ENCODE data around the gene NR4A1. TPM values are rescaled to one million over a fixed set of nuclear protein-coding genes. Genes with fewer than 3 reads are reported as not detected.
A peak's percentile ranks its signal among the peaks of the same experiment; 100 is the strongest.

Gene NR4A1
- total and polyA plus RNA-seq, 4 donors: 45.1 to 77.9 (median 62.0) TPM

DNA sequence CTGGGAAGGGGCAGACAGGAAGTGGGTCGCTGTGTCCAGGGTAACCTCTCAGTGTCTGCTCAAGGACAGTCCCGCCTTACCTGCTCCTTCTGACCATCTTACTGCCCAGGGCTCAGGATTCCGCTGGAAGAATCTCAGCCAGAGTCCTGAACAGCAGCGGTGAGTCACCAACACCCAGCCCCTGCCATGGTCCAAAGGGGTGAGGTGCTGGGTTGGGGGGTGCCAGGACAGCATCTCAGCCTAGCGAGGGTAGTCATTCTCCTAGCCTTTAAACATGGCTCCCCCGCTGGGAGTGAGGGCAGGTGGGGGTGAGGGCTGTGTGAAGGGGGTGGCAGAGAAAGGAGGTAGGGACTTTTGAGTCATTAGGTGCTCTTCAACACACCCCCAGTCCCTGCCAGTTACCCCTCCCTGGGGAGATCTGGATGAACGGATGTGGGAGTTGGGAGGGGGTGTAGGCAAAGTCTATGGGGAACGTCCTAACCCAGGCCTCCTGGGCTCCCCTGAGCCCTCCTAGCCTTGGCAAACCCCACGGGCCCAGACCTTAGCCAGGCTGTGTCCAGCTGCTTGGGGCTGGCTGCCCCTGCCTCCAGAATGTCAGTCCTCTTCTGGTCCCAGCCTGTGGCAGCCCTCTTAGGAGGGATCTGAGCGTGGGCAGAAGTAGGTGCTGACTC is 42.0 kb upstream of the NR4A1 start:
- H3K4me1 ChIP-seq (ENCODE audit: control insufficient read depth in 5 of 5, insufficient read depth in 5 of 5, low read length in 5 of 5): peaks cover 0 to 49% (median 24%) of the 10 kb centered on the region in 5 donors

DNA sequence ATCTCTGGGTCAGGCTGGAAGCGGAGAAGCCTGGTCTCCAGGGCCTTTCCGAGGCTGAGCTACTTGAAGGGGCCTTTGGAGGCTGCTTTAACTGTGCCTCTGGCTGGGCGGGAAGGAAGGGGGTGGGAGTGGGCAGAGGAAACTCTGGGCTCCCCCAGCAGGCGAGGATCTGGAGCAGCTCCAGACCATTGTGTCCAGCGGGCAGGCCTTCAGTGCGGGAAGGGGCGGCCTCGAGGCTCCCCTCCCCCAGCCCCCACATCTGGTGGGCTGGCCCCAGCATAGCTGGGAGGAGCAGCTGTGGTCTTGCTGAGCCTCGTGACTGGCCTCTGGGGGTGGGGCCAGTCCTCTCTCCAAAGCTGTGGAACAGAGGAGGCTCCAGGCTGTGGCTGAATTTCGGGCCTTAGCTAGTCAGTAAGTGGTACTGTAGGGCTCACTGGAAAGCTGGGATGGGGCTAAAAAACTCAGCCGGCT is 41.1 kb upstream of the NR4A1 start:
- peaks cover 0 to 45% (median 24%) of the 10 kb centered on the region in 5 donors for H3K4me1 ChIP-seq (ENCODE audit: control insufficient read depth in 5 of 5, insufficient read depth in 5 of 5, low read length in 5 of 5)
- H3K4me3 ChIP-seq: no peak overlapping the region
- WGBS, 2 donors: 25 to 33% methylated on average over 10 to 11 of the region's 11 CpGs
- ATAC-seq (ENCODE audit: insufficient read depth, low FRiP score) (peak; percentile 38), DNase-seq (peak; percentile 98 to 99 (median 99))
- H3K27me3 ChIP-seq (ENCODE audit: control insufficient read depth in 3 of 3, insufficient read depth in 3 of 3, low read length in 2 of 3): peaks cover 0 to 26% (median 0%) of the 10 kb centered on the region in 3 donors
- H3K36me3 ChIP-seq (ENCODE audit: control insufficient read depth in 4 of 4, insufficient read depth in 4 of 4, low read length in 4 of 4): peaks cover 0 to 28% (median 26%) of the 10 kb centered on the region in 4 donors
- TF ChIP-seq, protein P1, sequence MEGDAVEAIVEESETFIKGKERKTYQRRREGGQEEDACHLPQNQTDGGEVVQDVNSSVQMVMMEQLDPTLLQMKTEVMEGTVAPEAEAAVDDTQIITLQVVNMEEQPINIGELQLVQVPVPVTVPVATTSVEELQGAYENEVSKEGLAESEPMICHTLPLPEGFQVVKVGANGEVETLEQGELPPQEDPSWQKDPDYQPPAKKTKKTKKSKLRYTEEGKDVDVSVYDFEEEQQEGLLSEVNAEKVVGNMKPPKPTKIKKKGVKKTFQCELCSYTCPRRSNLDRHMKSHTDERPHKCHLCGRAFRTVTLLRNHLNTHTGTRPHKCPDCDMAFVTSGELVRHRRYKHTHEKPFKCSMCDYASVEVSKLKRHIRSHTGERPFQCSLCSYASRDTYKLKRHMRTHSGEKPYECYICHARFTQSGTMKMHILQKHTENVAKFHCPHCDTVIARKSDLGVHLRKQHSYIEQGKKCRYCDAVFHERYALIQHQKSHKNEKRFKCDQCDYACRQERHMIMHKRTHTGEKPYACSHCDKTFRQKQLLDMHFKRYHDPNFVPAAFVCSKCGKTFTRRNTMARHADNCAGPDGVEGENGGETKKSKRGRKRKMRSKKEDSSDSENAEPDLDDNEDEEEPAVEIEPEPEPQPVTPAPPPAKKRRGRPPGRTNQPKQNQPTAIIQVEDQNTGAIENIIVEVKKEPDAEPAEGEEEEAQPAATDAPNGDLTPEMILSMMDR (IDR thresholded peaks at IDR 0.05; ENCODE audit: control extremely low read depth, extremely low read depth): no peak
- H3K9me3 ChIP-seq (ENCODE audit: control insufficient read depth in 4 of 4, insufficient read depth in 3 of 4, low read length in 3 of 4): no peaks in the 10 kb centered on the region
- peak overlapping the region in 1 of 2 donors; percentile 77 for H3K9ac ChIP-seq (ENCODE audit: insufficient read depth in 1 of 2, low read length in 2 of 2)
- peak overlapping the region; percentile 76 to 88 for H3K27ac ChIP-seq (ENCODE audit: low read depth in 1 of 2, low read length in 1 of 2)

More for the DNA sequence above, 42.0 kb upstream of the NR4A1 start:
- 67 to 73% methylated on average over 10 of the region's 10 CpGs for WGBS, 2 donors
- Histone ChIP-seq H3K4me3 (peak overlapping the region; percentile 30), H3K36me3 (ENCODE audit: control insufficient read depth in 4 of 4, insufficient read depth in 4 of 4, low read length in 4 of 4) (peaks cover 0 to 27% (median 23%) of the 10 kb centered on the region in 4 donors), H3K9ac (ENCODE audit: insufficient read depth in 1 of 2, low read length in 2 of 2) (peak overlapping the region in 1 of 2 donors; percentile 58), H3K9me3 (ENCODE audit: control insufficient read depth in 4 of 4, insufficient read depth in 3 of 4, low read length in 3 of 4) (no peaks in the 10 kb centered on the region), H3K27me3 (ENCODE audit: control insufficient read depth in 3 of 3, insufficient read depth in 3 of 3, low read length in 2 of 3) (peaks cover 0 to 29% (median 0%) of the 10 kb centered on the region in 3 donors), H3K27ac (ENCODE audit: low read depth in 1 of 2, low read length in 1 of 2) (peak overlapping the region; percentile 72 to 76)
- ATAC-seq (ENCODE audit: insufficient read depth, low FRiP score) (no peak), DNase-seq (peak in 1 of 3 donors; percentile 44)
- TF ChIP-seq, protein P1 (IDR thresholded peaks at IDR 0.05; ENCODE audit: control extremely low read depth, extremely low read depth): no peak

DNA sequence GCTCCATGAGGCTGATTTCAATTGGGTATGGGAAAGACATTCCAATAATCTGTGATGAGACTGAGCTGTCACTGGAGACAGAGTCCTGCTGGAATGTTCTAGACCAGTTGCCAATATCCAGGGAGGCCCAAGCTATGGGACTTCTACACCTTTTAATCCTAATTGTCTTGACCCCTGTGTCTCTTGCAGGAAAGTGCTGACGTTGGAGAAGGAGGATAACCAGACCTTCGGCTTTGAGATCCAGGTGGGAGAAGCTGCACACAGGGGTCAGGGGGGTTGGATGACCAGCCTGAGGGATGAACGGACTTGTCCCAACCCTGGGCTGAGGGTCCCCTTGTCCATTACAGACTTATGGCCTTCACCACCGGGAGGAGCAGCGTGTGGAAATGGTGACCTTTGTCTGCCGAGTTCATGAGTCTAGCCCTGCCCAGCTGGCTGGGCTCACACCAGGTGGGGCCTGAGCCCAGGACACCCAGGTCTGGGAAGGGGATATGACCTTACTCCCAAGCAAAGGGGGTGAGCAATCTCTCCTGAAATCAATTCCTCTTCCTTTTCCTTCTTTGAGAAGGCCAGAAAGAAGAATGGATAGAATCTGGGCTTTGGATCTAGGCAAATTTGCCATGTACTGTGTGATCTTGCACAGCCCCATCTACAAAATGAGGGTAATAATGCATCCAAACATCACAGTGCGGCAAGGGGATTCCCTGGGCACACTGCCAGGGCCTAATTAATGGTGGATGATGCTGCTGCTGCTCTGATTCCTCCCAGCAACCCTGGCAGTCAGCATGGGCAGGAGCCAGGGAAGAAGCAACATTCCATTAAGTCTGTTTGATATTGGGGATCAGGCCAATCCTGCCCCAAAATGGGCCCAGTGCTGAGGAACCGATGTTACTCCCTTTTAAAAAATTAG is 40.3 kb upstream of the NR4A1 start:
- Histone ChIP-seq H3K4me3 (no peak overlapping the region), H3K36me3 (ENCODE audit: control insufficient read depth in 4 of 4, insufficient read depth in 4 of 4, low read length in 4 of 4) (peaks cover 0 to 28% (median 26%) of the 10 kb centered on the region in 4 donors), H3K4me1 (ENCODE audit: control insufficient read depth in 5 of 5, insufficient read depth in 5 of 5, low read length in 5 of 5) (peaks cover 0 to 45% (median 24%) of the 10 kb centered on the region in 5 donors)

More for the DNA sequence above, 40.3 kb upstream of the NR4A1 start:
- Histone ChIP-seq H3K27me3 (ENCODE audit: control insufficient read depth in 3 of 3, insufficient read depth in 3 of 3, low read length in 2 of 3) (peaks cover 0 to 18% (median 0%) of the 10 kb centered on the region in 3 donors), H3K9ac (ENCODE audit: insufficient read depth in 1 of 2, low read length in 2 of 2) (peak overlapping the region in 1 of 2 donors; percentile 77), H3K9me3 (ENCODE audit: control insufficient read depth in 4 of 4, insufficient read depth in 3 of 4, low read length in 3 of 4) (no peaks in the 10 kb centered on the region), H3K27ac (ENCODE audit: low read depth in 1 of 2, low read length in 1 of 2) (peak overlapping the region; percentile 37 to 73)
- TF ChIP-seq, protein P1 (IDR thresholded peaks at IDR 0.05; ENCODE audit: control extremely low read depth, extremely low read depth): no peak
- WGBS, 2 donors: 67 to 70% methylated on average over 8 of the region's 8 CpGs
- ATAC-seq (ENCODE audit: insufficient read depth, low FRiP score) (no peak), DNase-seq (peak in 2 of 3 donors; percentile 38 to 54)
